ENCODE data around the gene FAM131C.

Gene FAM131C

DNA sequence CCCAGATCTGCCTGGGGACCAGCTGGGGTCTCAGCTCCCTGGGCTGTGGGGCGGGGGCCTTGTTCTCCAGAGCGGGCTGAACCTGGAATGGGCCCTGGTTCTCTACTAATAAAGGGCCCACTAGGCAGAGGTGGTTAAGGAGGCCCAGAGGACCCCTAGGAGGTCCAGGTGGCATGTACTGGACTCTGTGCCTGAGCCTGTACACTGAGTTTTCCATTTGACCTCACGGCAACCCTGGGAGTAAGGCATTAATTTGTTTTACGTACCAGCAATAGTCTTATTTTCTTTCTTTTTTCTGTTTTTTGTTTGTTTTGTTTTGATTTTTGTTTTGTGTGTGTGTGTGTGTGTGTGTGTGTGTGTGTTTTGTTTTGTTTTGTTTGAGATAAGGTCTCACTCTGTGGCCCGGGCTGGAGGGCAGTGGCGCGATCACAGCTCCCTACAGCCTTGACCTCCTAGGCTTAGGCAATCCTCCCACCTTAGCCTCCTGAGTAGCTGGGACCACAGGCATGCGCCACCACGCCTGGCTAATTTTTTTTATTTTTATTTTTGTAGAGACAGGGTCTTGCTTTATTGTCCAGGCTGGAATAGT lies 19.6 kb upstream of the FAM131C start:
- TF ChIP-seq, protein P1, sequence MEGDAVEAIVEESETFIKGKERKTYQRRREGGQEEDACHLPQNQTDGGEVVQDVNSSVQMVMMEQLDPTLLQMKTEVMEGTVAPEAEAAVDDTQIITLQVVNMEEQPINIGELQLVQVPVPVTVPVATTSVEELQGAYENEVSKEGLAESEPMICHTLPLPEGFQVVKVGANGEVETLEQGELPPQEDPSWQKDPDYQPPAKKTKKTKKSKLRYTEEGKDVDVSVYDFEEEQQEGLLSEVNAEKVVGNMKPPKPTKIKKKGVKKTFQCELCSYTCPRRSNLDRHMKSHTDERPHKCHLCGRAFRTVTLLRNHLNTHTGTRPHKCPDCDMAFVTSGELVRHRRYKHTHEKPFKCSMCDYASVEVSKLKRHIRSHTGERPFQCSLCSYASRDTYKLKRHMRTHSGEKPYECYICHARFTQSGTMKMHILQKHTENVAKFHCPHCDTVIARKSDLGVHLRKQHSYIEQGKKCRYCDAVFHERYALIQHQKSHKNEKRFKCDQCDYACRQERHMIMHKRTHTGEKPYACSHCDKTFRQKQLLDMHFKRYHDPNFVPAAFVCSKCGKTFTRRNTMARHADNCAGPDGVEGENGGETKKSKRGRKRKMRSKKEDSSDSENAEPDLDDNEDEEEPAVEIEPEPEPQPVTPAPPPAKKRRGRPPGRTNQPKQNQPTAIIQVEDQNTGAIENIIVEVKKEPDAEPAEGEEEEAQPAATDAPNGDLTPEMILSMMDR (IDR thresholded peaks at IDR 0.05; ENCODE audit: low read depth, low read length): no peak
- no peak overlapping the region for H3K4me3 ChIP-seq (ENCODE audit: low read depth, low read length)
- DNase-seq (ENCODE audit: low read depth, low spot score): no peak
- in situ Hi-C loops (cut with HindIII; ENCODE audit: low sequenced_read_pairs): no loop called here

- H3K4me3 ChIP-seq (ENCODE audit: low read depth, low read length): no peak overlapping the region
- DNase-seq (ENCODE audit: low read depth, low spot score): no peak
- TF ChIP-seq, protein P1 (IDR thresholded peaks at IDR 0.05; ENCODE audit: low read depth, low read length): no peak
- in situ Hi-C loops (cut with HindIII; ENCODE audit: low sequenced_read_pairs): no loop called here
Observed at GRCh38 chr1:16092097-16092922, 18.9 kb upstream of the FAM131C start.

DNA sequence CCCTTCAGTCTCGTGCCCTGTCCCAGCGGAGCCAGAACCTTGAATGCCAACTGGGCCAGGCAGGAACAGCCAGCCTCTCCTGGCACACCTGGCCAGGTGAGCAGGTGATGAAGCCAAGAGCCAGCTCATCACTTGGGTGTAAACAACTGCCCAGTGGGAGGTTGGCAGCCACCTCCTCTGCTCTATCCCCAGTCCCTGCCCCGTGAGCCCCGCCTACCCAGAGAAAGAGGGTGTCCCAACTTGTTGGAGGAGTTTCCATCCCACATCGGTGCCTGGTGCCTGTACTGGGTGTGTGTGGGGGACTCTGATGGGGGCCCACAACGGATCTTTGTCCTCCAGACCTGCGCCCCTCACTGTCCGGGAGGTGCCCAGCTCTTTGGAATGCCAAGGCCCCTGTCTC lies 17.8 kb upstream of the FAM131C start:
- in situ Hi-C loops (cut with HindIII; ENCODE audit: low sequenced_read_pairs): no loop called here
- DNase-seq (ENCODE audit: low read depth, low spot score): no peak
- H3K4me3 ChIP-seq (ENCODE audit: low read depth, low read length): no peak overlapping the region
- TF ChIP-seq, protein P1 (IDR thresholded peaks at IDR 0.05; ENCODE audit: low read depth, low read length): no peak

GRCh38 chr1:16090076-16090826 lies 16.8 kb upstream of the FAM131C start:
- no peak for DNase-seq (ENCODE audit: low read depth, low spot score)
- in situ Hi-C loops (cut with HindIII; ENCODE audit: low sequenced_read_pairs): no loop called here
- TF ChIP-seq, protein P1 (IDR thresholded peaks at IDR 0.05; ENCODE audit: low read depth, low read length): no peak
- no peak overlapping the region for H3K4me3 ChIP-seq (ENCODE audit: low read depth, low read length)

DNA sequence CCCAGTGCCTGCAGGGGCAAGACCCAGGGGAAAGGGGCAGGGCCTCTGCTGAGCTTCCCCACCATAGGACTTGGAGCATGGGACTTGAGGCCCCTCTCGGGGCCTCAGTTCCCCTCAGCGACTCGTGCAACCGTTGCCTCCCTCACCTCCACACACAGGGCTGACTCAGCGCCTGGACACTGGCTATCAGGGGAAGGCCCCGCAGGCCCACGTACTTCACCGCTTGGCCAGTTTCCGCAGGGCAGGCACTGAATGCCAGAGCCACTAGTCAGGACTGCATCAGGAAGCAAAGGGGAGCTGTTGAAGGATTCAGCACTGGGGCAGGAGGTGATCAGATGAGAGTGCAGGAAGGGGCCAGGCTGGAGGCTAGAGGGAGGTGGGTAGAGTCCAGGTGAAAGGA lies 15.5 kb upstream of the FAM131C start:
- in situ Hi-C loops (cut with HindIII; ENCODE audit: low sequenced_read_pairs): no loop called here
- TF ChIP-seq, protein P1 (IDR thresholded peaks at IDR 0.05; ENCODE audit: low read depth, low read length): no peak
- peak; percentile 81 for DNase-seq (ENCODE audit: low read depth, low spot score)
- H3K4me3 ChIP-seq (ENCODE audit: low read depth, low read length): no peak overlapping the region

DNA sequence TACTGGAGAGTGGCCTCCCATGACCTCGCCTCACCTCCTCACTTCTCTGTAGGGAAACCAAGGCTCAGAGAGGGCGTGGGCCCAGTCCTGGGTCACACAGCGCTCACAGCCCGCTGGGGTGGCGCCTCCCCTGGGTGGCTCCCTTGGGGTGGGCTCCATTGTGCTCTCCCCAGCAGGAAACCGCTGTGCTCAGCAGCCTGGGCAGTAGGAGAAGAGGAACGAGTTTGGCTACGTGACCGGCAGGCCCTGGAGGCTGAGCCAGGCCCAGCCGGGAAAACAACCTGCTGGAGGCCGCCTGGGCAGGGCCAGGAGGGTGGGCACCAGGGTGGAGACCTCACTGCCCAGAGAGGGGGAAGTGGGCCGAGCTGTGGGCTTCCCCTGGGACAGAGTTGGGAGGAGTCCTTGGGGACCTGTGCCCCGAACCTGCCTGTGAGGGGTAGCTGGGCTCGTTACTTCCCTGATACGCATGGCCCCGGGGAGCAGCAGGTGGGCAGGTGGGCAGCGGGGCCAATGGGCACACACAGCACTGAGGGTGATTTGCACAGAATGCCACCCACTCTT lies 15.0 kb upstream of the FAM131C start:
- in situ Hi-C loops (cut with HindIII; ENCODE audit: low sequenced_read_pairs): no loop called here
- H3K4me3 ChIP-seq (ENCODE audit: low read depth, low read length): no peak overlapping the region
- TF ChIP-seq, protein P1 (IDR thresholded peaks at IDR 0.05; ENCODE audit: low read depth, low read length): no peak
- DNase-seq (ENCODE audit: low read depth, low spot score): no peak

Measured in astrocyte of the spinal cord (primary cell).